ENCODE results near the gene TARS3.

The TARS3 gene

GRCh38 chr15:101702077-101702476 is 22.2 kb downstream of the TARS3 start:
- DNase-seq (ENCODE audit: low read depth in 1 of 2, low spot score in 1 of 2) = no peak

GRCh38 chr15:101698314-101698713 is 26.0 kb downstream of the TARS3 start:
- DNase-seq (ENCODE audit: low read depth in 1 of 2, low spot score in 1 of 2) = no peak

GRCh38 chr15:101697488-101697887 is 26.8 kb downstream of the TARS3 start:
- DNase-seq (ENCODE audit: low read depth in 1 of 2, low spot score in 1 of 2) = no peak

GRCh38 chr15:101696829-101697228 is 27.4 kb downstream of the TARS3 start:
- no peak for DNase-seq (ENCODE audit: low read depth in 1 of 2, low spot score in 1 of 2)

GRCh38 chr15:101694261-101694660 is 30.0 kb downstream of the TARS3 start:
- DNase-seq (ENCODE audit: low read depth in 1 of 2, low spot score in 1 of 2) = no peak

- DNase-seq (ENCODE audit: low read depth in 1 of 2, low spot score in 1 of 2) = no peak
These were observed 31.3 kb downstream of the TARS3 start for GRCh38 chr15:101692801-101693598.

- DNase-seq (ENCODE audit: low read depth in 1 of 2, low spot score in 1 of 2) = no peak
These were observed 34.4 kb downstream of the TARS3 start for GRCh38 chr15:101689901-101690300.

- no peak for DNase-seq (ENCODE audit: low read depth in 1 of 2, low spot score in 1 of 2)
These were observed 37.6 kb downstream of the TARS3 start for GRCh38 chr15:101686718-101687117.

- DNase-seq (ENCODE audit: low read depth in 1 of 2, low spot score in 1 of 2) = no peak
These were observed 39.4 kb downstream of the TARS3 start for GRCh38 chr15:101684877-101685276.

GRCh38 chr15:101684384-101684783 is 39.9 kb downstream of the TARS3 start:
- DNase-seq (ENCODE audit: low read depth in 1 of 2, low spot score in 1 of 2) = no peak

GRCh38 chr15:101679806-101680205 is 44.5 kb downstream of the TARS3 start:
- DNase-seq (ENCODE audit: low read depth in 1 of 2, low spot score in 1 of 2) = no peak

- no peak for DNase-seq (ENCODE audit: low read depth in 1 of 2, low spot score in 1 of 2)
These were observed 47.3 kb downstream of the TARS3 start for GRCh38 chr15:101676921-101677329.

- DNase-seq (ENCODE audit: low read depth in 1 of 2, low spot score in 1 of 2) = no peak
These were observed 48.3 kb downstream of the TARS3 start for GRCh38 chr15:101675796-101676582.

- DNase-seq (ENCODE audit: low read depth in 1 of 2, low spot score in 1 of 2) = no peak
These were observed 49.3 kb downstream of the TARS3 start for GRCh38 chr15:101675015-101675414.

- no peak for DNase-seq (ENCODE audit: low read depth in 1 of 2, low spot score in 1 of 2)
These were observed 52.0 kb downstream of the TARS3 start for GRCh38 chr15:101672298-101672697.

GRCh38 chr15:101669744-101670143 is 54.5 kb downstream of the TARS3 start:
- DNase-seq (ENCODE audit: low read depth in 1 of 2, low spot score in 1 of 2) = no peak

GRCh38 chr15:101667881-101668280 is 56.4 kb downstream of the TARS3 start:
- DNase-seq (ENCODE audit: low read depth in 1 of 2, low spot score in 1 of 2) = no peak

GRCh38 chr15:101664303-101664913 is 59.9 kb downstream of the TARS3 start:
- no peak for DNase-seq (ENCODE audit: low read depth in 1 of 2, low spot score in 1 of 2)

- no peak for DNase-seq (ENCODE audit: low read depth in 1 of 2, low spot score in 1 of 2)
These were observed 62.1 kb downstream of the TARS3 start for GRCh38 chr15:101662203-101662602.

- DNase-seq (ENCODE audit: low read depth in 1 of 2, low spot score in 1 of 2) = no peak
These were observed 64.3 kb downstream of the TARS3 start for GRCh38 chr15:101660005-101660404.

- no peak for DNase-seq (ENCODE audit: low read depth in 1 of 2, low spot score in 1 of 2)
These were observed 66.1 kb downstream of the TARS3 start for GRCh38 chr15:101657968-101658784.

Measured in stimulated activated CD4-positive, alpha-beta T cell treated with anti-CD3 and anti-CD28 coated beads, Interleukin-15, amount 100 ng/mL, for 1 hour (primary cell).